ENCODE measurements around the gene PHF24.

Gene PHF24

GRCh38 chr9:34961574-34962490, 3.7 kb downstream of the PHF24 start:
- no peaks in the 10 kb centered on the region for H3K9me3 ChIP-seq (ENCODE audit: control insufficient read depth, insufficient read depth, low read length)
- peaks cover 41% of the 10 kb centered on the region for H3K27me3 ChIP-seq (ENCODE audit: control insufficient read depth, insufficient read depth, low read length)

DNA sequence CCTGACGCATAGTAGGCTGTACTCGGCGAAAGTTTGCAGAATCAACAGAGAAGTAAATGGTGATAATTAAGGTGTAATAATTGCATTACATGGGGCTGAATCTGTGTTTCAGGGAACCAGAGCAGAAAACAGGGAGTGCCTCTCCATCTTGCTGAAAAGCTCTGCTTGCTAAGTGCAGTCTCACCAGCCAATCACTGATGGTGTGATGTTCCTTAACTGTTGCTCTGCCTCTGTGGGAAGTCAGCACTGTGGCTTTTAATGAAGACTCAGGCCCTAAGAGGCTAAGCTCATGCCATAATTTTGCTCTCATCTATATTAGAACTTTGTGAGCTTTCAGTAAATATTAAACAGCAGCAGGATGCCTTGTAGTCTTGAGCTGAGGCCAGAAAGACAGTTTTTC, 4.5 kb downstream of the PHF24 start:
- Histone ChIP-seq H3K9me3 (ENCODE audit: control insufficient read depth, insufficient read depth, low read length) (no peaks in the 10 kb centered on the region), H3K9ac (ENCODE audit: low read depth, low read length) (no peak overlapping the region), H3K36me3 (ENCODE audit: control insufficient read depth, insufficient read depth, low read length) (no peaks in the 10 kb centered on the region), H3K4me3 (ENCODE audit: low read depth, low read length) (no peak overlapping the region), H3K27me3 (ENCODE audit: control insufficient read depth, insufficient read depth, low read length) (peaks cover 34% of the 10 kb centered on the region), H3K4me1 (ENCODE audit: control insufficient read depth, insufficient read depth, low read length) (peaks cover 3% of the 10 kb centered on the region)

More at GRCh38 chr9:34961574-34962490, 3.7 kb downstream of the PHF24 start:
- Histone ChIP-seq H3K36me3 (ENCODE audit: control insufficient read depth, insufficient read depth, low read length) (no peaks in the 10 kb centered on the region), H3K4me3 (ENCODE audit: low read depth, low read length) (no peak overlapping the region), H3K9ac (ENCODE audit: low read depth, low read length) (no peak overlapping the region), H3K4me1 (ENCODE audit: control insufficient read depth, insufficient read depth, low read length) (peaks cover 5% of the 10 kb centered on the region)

DNA sequence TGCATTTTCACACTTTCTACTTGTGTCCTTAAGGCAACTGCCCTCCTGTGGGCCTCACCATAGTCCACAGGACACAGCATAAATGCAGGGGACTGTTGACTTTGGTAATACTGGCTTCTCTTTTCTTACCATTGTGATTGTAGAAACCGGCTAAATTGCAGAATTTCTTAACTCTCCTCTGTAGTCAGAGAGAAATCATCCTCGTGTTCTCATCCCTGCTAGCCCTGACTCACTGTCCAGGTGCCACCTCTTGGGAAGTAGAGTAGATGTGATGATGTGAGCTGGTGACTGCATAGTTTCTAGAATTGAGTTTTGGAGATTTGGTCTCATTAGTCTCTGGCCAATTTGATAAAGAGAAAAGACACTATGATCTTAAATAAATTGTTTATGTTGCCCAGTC, 5.5 kb downstream of the PHF24 start:
- no peak overlapping the region for H3K9ac ChIP-seq (ENCODE audit: low read depth, low read length)
- H3K36me3 ChIP-seq (ENCODE audit: control insufficient read depth, insufficient read depth, low read length) = no peaks in the 10 kb centered on the region
- peaks cover 3% of the 10 kb centered on the region for H3K4me1 ChIP-seq (ENCODE audit: control insufficient read depth, insufficient read depth, low read length)
- H3K27me3 ChIP-seq (ENCODE audit: control insufficient read depth, insufficient read depth, low read length) = peaks cover 30% of the 10 kb centered on the region
- H3K9me3 ChIP-seq (ENCODE audit: control insufficient read depth, insufficient read depth, low read length) = no peaks in the 10 kb centered on the region
- no peak overlapping the region for H3K4me3 ChIP-seq (ENCODE audit: low read depth, low read length)

GRCh38 chr9:34964458-34964857, 6.4 kb downstream of the PHF24 start:
- Histone ChIP-seq H3K36me3 (ENCODE audit: control insufficient read depth, insufficient read depth, low read length) (no peaks in the 10 kb centered on the region), H3K9ac (ENCODE audit: low read depth, low read length) (no peak overlapping the region), H3K27me3 (ENCODE audit: control insufficient read depth, insufficient read depth, low read length) (peaks cover 21% of the 10 kb centered on the region), H3K4me3 (ENCODE audit: low read depth, low read length) (no peak overlapping the region), H3K9me3 (ENCODE audit: control insufficient read depth, insufficient read depth, low read length) (no peaks in the 10 kb centered on the region), H3K4me1 (ENCODE audit: control insufficient read depth, insufficient read depth, low read length) (peaks cover 3% of the 10 kb centered on the region)

GRCh38 chr9:34971146-34971811, 13.2 kb downstream of the PHF24 start:
- H3K27me3 ChIP-seq (ENCODE audit: control insufficient read depth, insufficient read depth, low read length) = no peaks in the 10 kb centered on the region
- H3K9me3 ChIP-seq (ENCODE audit: control insufficient read depth, insufficient read depth, low read length) = no peaks in the 10 kb centered on the region
- no peak overlapping the region for H3K4me3 ChIP-seq (ENCODE audit: low read depth, low read length)
- no peaks in the 10 kb centered on the region for H3K36me3 ChIP-seq (ENCODE audit: control insufficient read depth, insufficient read depth, low read length)
- no peak overlapping the region for H3K9ac ChIP-seq (ENCODE audit: low read depth, low read length)
- H3K4me1 ChIP-seq (ENCODE audit: control insufficient read depth, insufficient read depth, low read length) = peaks cover 4% of the 10 kb centered on the region

DNA sequence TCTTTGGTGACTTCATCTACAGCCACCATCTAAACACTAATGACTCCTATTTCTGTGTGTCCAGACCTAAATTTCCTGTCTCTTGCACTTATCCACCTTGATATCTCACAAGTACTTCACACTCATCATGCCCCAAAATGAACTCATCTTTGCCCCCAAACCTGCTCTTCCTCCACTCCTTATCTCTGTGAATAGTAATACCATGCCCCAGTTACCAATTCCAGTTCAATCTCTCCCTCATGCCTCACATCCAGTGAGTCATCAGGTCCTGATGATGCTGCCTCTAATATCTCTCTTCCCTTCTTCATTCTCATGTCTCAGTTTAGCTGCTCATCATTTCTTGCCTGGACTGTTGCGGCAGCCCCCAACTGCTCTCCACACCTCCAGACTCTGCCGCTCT, 16.6 kb downstream of the PHF24 start:
- no peaks in the 10 kb centered on the region for H3K9me3 ChIP-seq (ENCODE audit: control insufficient read depth, insufficient read depth, low read length)
- H3K9ac ChIP-seq (ENCODE audit: low read depth, low read length) = no peak overlapping the region
- no peaks in the 10 kb centered on the region for H3K36me3 ChIP-seq (ENCODE audit: control insufficient read depth, insufficient read depth, low read length)
- peaks cover 4% of the 10 kb centered on the region for H3K4me1 ChIP-seq (ENCODE audit: control insufficient read depth, insufficient read depth, low read length)
- no peak overlapping the region for H3K4me3 ChIP-seq (ENCODE audit: low read depth, low read length)
- H3K27me3 ChIP-seq (ENCODE audit: control insufficient read depth, insufficient read depth, low read length) = peaks cover 2% of the 10 kb centered on the region

GRCh38 chr9:34976441-34976840, 18.4 kb downstream of the PHF24 start:
- no peak overlapping the region for H3K9ac ChIP-seq (ENCODE audit: low read depth, low read length)
- no peak overlapping the region for H3K4me3 ChIP-seq (ENCODE audit: low read depth, low read length)
- H3K9me3 ChIP-seq (ENCODE audit: control insufficient read depth, insufficient read depth, low read length) = no peaks in the 10 kb centered on the region
- peaks cover 4% of the 10 kb centered on the region for H3K4me1 ChIP-seq (ENCODE audit: control insufficient read depth, insufficient read depth, low read length)
- peaks cover 2% of the 10 kb centered on the region for H3K27me3 ChIP-seq (ENCODE audit: control insufficient read depth, insufficient read depth, low read length)
- H3K36me3 ChIP-seq (ENCODE audit: control insufficient read depth, insufficient read depth, low read length) = no peaks in the 10 kb centered on the region

DNA sequence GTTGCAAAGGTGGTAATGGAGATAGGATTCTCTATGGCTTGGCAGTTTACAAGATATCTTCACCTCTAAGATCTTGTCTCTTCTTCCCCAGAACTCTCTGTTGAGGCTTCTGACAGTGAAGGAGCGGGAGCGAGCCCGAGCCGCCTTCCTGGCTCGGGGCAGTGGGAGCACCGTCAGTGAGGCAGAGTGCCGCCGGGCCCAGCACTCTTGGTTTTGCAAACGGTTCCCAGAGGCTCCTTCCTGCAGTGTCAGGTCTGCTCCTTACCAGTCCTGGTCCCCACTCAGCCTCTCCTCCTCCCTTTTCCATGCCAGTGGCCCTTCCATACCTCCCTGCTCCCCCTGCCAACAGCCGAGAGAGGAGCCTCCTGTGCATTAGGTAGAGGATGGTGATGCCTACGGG, 18.9 kb downstream of the PHF24 start:
- H3K9me3 ChIP-seq (ENCODE audit: control insufficient read depth, insufficient read depth, low read length) = no peaks in the 10 kb centered on the region
- H3K4me3 ChIP-seq (ENCODE audit: low read depth, low read length) = no peak overlapping the region
- H3K9ac ChIP-seq (ENCODE audit: low read depth, low read length) = no peak overlapping the region
- peaks cover 2% of the 10 kb centered on the region for H3K27me3 ChIP-seq (ENCODE audit: control insufficient read depth, insufficient read depth, low read length)
- H3K4me1 ChIP-seq (ENCODE audit: control insufficient read depth, insufficient read depth, low read length) = peaks cover 4% of the 10 kb centered on the region
- no peaks in the 10 kb centered on the region for H3K36me3 ChIP-seq (ENCODE audit: control insufficient read depth, insufficient read depth, low read length)

DNA sequence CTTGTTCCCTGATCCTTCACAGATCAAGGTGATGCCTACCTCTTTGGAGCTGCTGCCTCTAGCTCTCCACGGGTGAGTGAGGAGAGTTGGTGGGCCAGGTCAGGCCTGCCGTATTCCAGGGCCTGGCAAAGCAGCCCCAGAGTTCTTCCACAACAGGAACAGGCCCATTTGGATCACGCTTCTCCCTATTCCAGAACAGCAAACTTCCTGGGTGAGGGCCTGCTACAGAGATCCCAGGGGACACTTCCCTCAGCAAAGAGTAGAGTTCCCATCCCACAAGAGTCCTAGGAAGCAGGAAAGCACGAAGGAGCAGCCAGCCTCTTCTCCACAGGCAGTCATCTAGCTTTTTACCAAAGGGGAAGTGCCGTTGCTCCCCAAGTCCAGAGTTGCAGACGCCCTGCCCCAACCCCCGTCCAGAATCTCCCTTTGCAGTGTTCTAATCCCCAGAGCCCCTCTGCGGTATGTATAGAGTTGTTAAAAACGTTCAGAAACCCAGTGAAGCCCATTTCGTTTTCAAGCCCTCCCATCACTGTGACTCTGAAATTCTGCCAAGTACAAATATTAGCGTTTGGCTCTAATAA, 22.2 kb downstream of the PHF24 start:
- H3K36me3 ChIP-seq (ENCODE audit: control insufficient read depth, insufficient read depth, low read length) = no peaks in the 10 kb centered on the region
- H3K4me3 ChIP-seq (ENCODE audit: low read depth, low read length) = no peak overlapping the region
- H3K4me1 ChIP-seq (ENCODE audit: control insufficient read depth, insufficient read depth, low read length) = peaks cover 4% of the 10 kb centered on the region
- no peak overlapping the region for H3K9ac ChIP-seq (ENCODE audit: low read depth, low read length)
- no peaks in the 10 kb centered on the region for H3K9me3 ChIP-seq (ENCODE audit: control insufficient read depth, insufficient read depth, low read length)
- peaks cover 2% of the 10 kb centered on the region for H3K27me3 ChIP-seq (ENCODE audit: control insufficient read depth, insufficient read depth, low read length)

- no peak overlapping the region for H3K4me3 ChIP-seq (ENCODE audit: low read depth, low read length)
- no peaks in the 10 kb centered on the region for H3K36me3 ChIP-seq (ENCODE audit: control insufficient read depth, insufficient read depth, low read length)
- H3K9ac ChIP-seq (ENCODE audit: low read depth, low read length) = no peak overlapping the region
- H3K27me3 ChIP-seq (ENCODE audit: control insufficient read depth, insufficient read depth, low read length) = peaks cover 4% of the 10 kb centered on the region
- H3K4me1 ChIP-seq (ENCODE audit: control insufficient read depth, insufficient read depth, low read length) = peaks cover 12% of the 10 kb centered on the region
- no peaks in the 10 kb centered on the region for H3K9me3 ChIP-seq (ENCODE audit: control insufficient read depth, insufficient read depth, low read length)
Observed at GRCh38 chr9:34982361-34982760, 24.3 kb downstream of the PHF24 start.

DNA sequence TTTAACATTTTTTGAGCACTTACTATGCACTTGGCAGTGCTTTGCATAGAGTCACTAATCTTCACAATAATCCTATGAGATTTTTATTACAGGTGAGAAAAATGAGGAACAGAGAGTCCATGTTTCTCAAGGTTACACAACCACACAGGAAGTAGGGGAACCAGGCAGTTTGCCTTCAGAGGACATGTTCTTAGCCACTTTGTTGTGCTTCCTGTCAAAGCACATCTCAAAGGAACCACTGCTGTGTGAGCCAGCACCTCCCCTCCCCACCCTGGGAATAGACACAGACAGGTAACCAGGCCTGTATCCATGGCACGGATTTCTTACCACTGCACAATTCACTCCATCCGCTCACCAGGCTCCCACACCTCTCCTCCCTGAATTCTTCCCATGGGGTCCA, 25.1 kb downstream of the PHF24 start:
- H3K4me1 ChIP-seq (ENCODE audit: control insufficient read depth, insufficient read depth, low read length) = peaks cover 12% of the 10 kb centered on the region
- peaks cover 2% of the 10 kb centered on the region for H3K27me3 ChIP-seq (ENCODE audit: control insufficient read depth, insufficient read depth, low read length)
- H3K9ac ChIP-seq (ENCODE audit: low read depth, low read length) = no peak overlapping the region
- no peak overlapping the region for H3K4me3 ChIP-seq (ENCODE audit: low read depth, low read length)
- H3K9me3 ChIP-seq (ENCODE audit: control insufficient read depth, insufficient read depth, low read length) = no peaks in the 10 kb centered on the region
- no peaks in the 10 kb centered on the region for H3K36me3 ChIP-seq (ENCODE audit: control insufficient read depth, insufficient read depth, low read length)
